SK-N-MC (cell line): ENCODE results near the gene WBP1L.
"Not testable (repeated sequence)": the region's sequence is repeated elsewhere in the genome, so short reads cannot be mapped to it uniquely, and the experiment has no call there.

Experiments used
- DNase-seq: peaks from one replicate; pipeline ENCODE4 v3.0.0-alpha.2; 2011; ENCODE audit warnings: low read depth, low spot score
- H3K27ac ChIP-seq: fragments of 200-600 bp; sonication (generic); 2 replicates; pipeline ENCODE4 v1.5.1; 2016; ENCODE audit warnings: mixed run types
- H3K36me3 ChIP-seq: fragments of 200-600 bp; sonication (generic); 2 replicates; pipeline ENCODE4 v1.6.1; 2017; ENCODE audit warnings: antibody characterized with exemption, low read length, mixed read lengths; ENCODE audit not compliant: insufficient read depth
- H3K4me3 ChIP-seq: fragments of 200-600 bp; sonication (generic); 2 replicates; pipeline ENCODE4 v1.5.1; 2016
- H3K9ac ChIP-seq: fragments of 200-600 bp; sonication (generic); 2 replicates; pipeline ENCODE4 v1.8.0; 2017; ENCODE audit warnings: mixed run types, mixed read lengths; ENCODE audit not compliant: insufficient read length
- H3K9me3 ChIP-seq: fragments of 200-600 bp; sonication (generic); 2 replicates; pipeline ENCODE4 v1.6.1; 2017; ENCODE audit warnings: low read depth, mild to moderate bottlenecking, antibody characterized with exemption, low read length, moderate library complexity, mixed read lengths
- EZH2 ChIP-seq: fragments of 200-600 bp; sonication (generic); IDR thresholded peaks from one replicate; pipeline ENCODE4 v1.6.1; 2017; ENCODE audit warnings: antibody characterized with exemption
- FOXP2 ChIP-seq: optimal IDR thresholded peaks from 2 replicates; pipeline ENCODE3; 2011; ENCODE audit warnings: mild to moderate bottlenecking, moderate library complexity; ENCODE audit not compliant: insufficient read depth; ENCODE audit errors: extremely low read length, control extremely low read depth
- POLR2AphosphoS5 ChIP-seq: IDR thresholded peaks from 2 replicates; pipeline ENCODE4 v1.6.1; 2012; ENCODE audit warnings: mild to moderate bottlenecking, low read depth, low read length, borderline replicate concordance

WBP1L gene

GRCh38 chr10:102745157-102745556 is 1.4 kb downstream of the WBP1L start:
- H3K27ac ChIP-seq = no peak overlapping the region
- H3K9ac ChIP-seq = no peak overlapping the region
- DNase-seq = no peak
- peak overlapping the region; percentile 80 for H3K4me3 ChIP-seq
- H3K9me3 ChIP-seq = no peaks in the 10 kb centered on the region
- no peaks in the 10 kb centered on the region for H3K36me3 ChIP-seq
- no peak for TF ChIP-seq FOXP2
- TF ChIP-seq POLR2AphosphoS5 = no peak
- no peak for TF ChIP-seq EZH2

- Histone ChIP-seq H3K36me3 (no peaks in the 10 kb centered on the region), H3K9ac (no peak overlapping the region), H3K9me3 (no peaks in the 10 kb centered on the region), H3K4me3 (no peak overlapping the region), H3K27ac (no peak overlapping the region)
- TF ChIP-seq POLR2AphosphoS5 = no peak
- TF ChIP-seq FOXP2 = no peak
- no peak for TF ChIP-seq EZH2
- DNase-seq = no peak
These were observed 8.7 kb downstream of the WBP1L start for GRCh38 chr10:102752266-102752930.

GRCh38 chr10:102752934-102753664 is 9.4 kb downstream of the WBP1L start:
- no peak overlapping the region for H3K4me3 ChIP-seq
- H3K36me3 ChIP-seq = no peaks in the 10 kb centered on the region
- no peak overlapping the region for H3K9ac ChIP-seq
- H3K27ac ChIP-seq = peak overlapping the region; percentile 54; the same call in 1 of the 2 replicates
- TF ChIP-seq POLR2AphosphoS5 = no peak
- no peak for TF ChIP-seq FOXP2
- no peak for TF ChIP-seq EZH2
- H3K9me3 ChIP-seq = no peaks in the 10 kb centered on the region
- no peak for DNase-seq

GRCh38 chr10:102753718-102754117 is 10.0 kb downstream of the WBP1L start:
- Histone ChIP-seq H3K4me3 (no peak overlapping the region), H3K36me3 (no peaks in the 10 kb centered on the region), H3K27ac (peak overlapping the region; percentile 54; the same call in 1 of the 2 replicates), H3K9ac (no peak overlapping the region), H3K9me3 (no peaks in the 10 kb centered on the region)
- TF ChIP-seq EZH2 = no peak
- no peak for TF ChIP-seq POLR2AphosphoS5
- no peak for TF ChIP-seq FOXP2
- no peak for DNase-seq

- no peak overlapping the region for H3K27ac ChIP-seq
- no peak overlapping the region for H3K4me3 ChIP-seq
- no peaks in the 10 kb centered on the region for H3K9me3 ChIP-seq
- no peak for DNase-seq
- no peaks in the 10 kb centered on the region for H3K36me3 ChIP-seq
- no peak for TF ChIP-seq POLR2AphosphoS5
- no peak for TF ChIP-seq EZH2
- TF ChIP-seq FOXP2 = no peak
- H3K9ac ChIP-seq = no peak overlapping the region
These were observed 13.6 kb downstream of the WBP1L start for GRCh38 chr10:102757323-102757722.

- Histone ChIP-seq H3K36me3 (no peaks in the 10 kb centered on the region), H3K9me3 (no peaks in the 10 kb centered on the region), H3K9ac (no peak overlapping the region), H3K4me3 (no peak overlapping the region), H3K27ac (no peak overlapping the region)
- DNase-seq = no peak
- TF ChIP-seq EZH2 (no peak), FOXP2 (no peak), POLR2AphosphoS5 (no peak)
These were observed 14.6 kb downstream of the WBP1L start for GRCh38 chr10:102758240-102758932.

GRCh38 chr10:102758933-102759262 is 15.2 kb downstream of the WBP1L start:
- H3K27ac ChIP-seq, DNase-seq, H3K4me3 ChIP-seq, H3K9ac ChIP-seq, H3K9me3 ChIP-seq, H3K36me3 ChIP-seq: not testable (repeated sequence)

GRCh38 chr10:102759497-102760210 is 15.9 kb downstream of the WBP1L start:
- no peaks in the 10 kb centered on the region for H3K36me3 ChIP-seq
- H3K27ac ChIP-seq = no peak overlapping the region
- no peak overlapping the region for H3K4me3 ChIP-seq
- no peak for TF ChIP-seq FOXP2
- no peak for TF ChIP-seq EZH2
- TF ChIP-seq POLR2AphosphoS5 = no peak
- DNase-seq = no peak
- no peaks in the 10 kb centered on the region for H3K9me3 ChIP-seq
- H3K9ac ChIP-seq = no peak overlapping the region

GRCh38 chr10:102761981-102762380 is 18.2 kb downstream of the WBP1L start:
- no peak overlapping the region for H3K9ac ChIP-seq

More at GRCh38 chr10:102761981-102762380, 18.2 kb downstream of the WBP1L start:
- TF ChIP-seq EZH2 (no peak), FOXP2 (no peak), POLR2AphosphoS5 (no peak)
- no peak for DNase-seq
- H3K27ac ChIP-seq = no peak overlapping the region
- H3K4me3 ChIP-seq = no peak overlapping the region
- H3K36me3 ChIP-seq = no peaks in the 10 kb centered on the region
- no peaks in the 10 kb centered on the region for H3K9me3 ChIP-seq
